Fibroblast of peridontal ligament (primary cell): ENCODE data around the gene ADRA1B.
"Not testable (repeated sequence)": the region's sequence is repeated elsewhere in the genome, so short reads cannot be mapped to it uniquely, and the experiment has no call there.

ENCODE experiments used
- DNase-seq: peaks from one replicate; pipeline ENCODE4 v3.0.0-alpha.2; 2010; ENCODE audit errors: extremely low read depth

The ADRA1B gene

DNA sequence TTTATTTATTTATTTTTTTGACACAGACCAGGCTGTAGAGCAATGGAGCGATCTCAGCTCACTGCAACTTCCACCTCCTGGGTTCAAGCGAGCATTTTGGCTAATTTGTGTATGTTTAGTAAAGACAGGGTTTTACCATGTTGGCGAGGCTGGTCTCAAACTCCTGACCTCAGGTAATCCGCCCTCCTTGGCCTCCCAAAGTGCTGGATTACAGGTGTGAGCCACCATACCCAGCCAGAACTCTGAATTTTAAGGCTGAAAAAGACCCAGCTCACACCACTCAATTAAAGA lies 49.5 kb downstream of the ADRA1B start:
- not testable (repeated sequence) for DNase-seq

DNA sequence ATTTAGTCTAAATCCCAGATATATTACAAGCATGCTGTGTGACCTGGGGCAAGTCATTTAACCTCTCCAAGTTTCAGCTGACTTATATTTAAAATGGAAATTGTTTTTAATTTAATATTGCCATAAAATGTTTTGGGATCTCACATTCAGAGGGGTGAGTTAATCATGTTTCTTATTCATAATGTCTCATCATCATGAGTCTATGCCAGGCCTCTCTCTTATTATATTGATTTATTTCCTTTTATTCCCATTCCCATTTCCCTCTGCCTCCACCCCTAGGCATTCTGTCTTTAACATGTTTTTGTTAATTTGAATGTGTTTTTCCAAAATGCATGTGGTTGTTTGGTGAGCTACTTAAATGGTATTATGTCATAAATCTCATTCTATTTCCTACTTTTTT lies 53.7 kb downstream of the ADRA1B start:
- no peak for DNase-seq

DNA sequence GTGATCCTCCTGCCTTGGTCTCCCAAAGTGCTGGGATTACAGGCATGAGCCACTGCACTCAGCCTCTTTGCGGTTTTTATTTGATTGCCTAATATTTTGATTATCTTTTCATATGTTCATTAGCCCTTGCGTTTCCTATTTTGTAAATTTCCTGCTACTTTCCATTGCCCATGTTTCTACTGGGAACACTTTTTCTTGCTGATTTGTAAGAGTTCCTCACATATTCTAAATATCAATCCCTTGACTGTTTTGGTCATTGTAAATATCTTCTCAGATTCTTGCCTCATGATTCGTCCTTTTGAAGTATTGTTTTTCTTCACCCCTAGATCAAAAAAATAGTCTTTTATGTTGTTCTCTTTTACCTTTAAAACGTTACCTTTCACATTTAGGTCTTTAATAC lies 54.8 kb downstream of the ADRA1B start:
- DNase-seq = peak; percentile 65

DNA sequence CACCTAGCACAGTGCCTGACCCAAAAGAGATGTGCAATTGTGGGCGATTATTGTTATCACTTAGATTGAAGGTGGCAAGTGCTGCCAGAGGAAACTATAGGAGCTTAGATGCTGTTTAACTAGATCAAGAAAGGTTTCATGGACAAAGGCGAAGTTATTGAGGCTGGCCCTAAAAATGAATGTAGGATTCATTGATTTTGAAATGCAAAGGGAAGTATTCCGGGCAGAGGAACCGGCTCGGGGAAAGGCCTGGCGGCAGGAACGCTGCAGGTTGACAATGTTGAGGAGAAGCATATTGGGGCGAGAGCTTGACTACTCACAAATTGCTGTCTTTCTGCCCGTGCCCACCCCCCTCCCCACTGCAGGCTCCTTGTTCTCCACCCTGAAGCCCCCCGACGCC lies 55.2 kb downstream of the ADRA1B start:
- no peak for DNase-seq

DNA sequence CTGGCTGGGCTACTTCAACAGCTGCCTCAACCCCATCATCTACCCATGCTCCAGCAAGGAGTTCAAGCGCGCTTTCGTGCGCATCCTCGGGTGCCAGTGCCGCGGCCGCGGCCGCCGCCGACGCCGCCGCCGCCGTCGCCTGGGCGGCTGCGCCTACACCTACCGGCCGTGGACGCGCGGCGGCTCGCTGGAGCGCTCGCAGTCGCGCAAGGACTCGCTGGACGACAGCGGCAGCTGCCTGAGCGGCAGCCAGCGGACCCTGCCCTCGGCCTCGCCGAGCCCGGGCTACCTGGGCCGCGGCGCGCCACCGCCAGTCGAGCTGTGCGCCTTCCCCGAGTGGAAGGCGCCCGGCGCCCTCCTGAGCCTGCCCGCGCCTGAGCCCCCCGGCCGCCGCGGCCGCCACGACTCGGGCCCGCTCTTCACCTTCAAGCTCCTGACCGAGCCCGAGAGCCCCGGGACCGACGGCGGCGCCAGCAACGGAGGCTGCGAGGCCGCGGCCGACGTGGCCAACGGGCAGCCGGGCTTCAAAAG lies 55.7 kb downstream of the ADRA1B start:
- no peak for DNase-seq

DNA sequence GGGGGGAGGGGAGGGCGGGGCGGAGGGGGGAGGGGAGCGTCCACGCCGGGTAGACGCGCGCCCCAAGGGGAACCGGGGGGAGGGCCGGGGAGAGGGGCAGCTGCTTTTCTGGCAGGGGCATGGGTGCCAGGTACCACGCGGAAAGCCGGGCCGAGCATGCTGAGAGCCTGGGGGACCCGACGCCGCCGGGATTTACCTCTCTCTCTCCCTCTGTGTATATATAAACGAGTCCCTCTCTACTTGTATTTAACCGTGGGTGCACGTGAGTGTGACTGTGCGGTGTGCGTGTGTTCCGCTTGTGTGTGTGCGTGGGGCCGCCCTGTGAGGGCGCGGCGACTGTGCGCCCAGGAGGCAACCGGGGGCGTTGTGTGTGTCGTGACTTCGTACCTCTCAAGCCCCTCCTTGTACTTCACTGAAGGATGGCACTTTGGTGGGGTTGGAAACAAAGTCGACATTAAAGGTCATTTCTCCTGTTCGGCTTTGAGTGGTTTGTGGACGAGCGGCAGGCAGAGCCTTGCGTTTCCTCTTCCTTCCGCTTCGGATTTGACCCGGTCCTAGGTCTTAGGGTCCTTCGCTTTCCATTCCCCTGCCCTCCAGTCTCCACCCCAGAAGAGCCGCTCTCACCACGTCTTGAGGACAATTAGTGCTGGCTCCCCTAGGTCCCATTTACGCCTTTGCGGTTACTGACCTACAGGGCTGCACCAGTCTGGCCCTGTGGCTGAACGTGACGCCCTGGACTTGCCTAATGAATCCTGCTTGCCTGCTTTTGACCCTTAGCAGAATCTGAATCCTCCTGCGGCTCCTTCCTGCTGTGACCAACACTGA lies 56.5 kb downstream of the ADRA1B start:
- DNase-seq = no peak

DNA sequence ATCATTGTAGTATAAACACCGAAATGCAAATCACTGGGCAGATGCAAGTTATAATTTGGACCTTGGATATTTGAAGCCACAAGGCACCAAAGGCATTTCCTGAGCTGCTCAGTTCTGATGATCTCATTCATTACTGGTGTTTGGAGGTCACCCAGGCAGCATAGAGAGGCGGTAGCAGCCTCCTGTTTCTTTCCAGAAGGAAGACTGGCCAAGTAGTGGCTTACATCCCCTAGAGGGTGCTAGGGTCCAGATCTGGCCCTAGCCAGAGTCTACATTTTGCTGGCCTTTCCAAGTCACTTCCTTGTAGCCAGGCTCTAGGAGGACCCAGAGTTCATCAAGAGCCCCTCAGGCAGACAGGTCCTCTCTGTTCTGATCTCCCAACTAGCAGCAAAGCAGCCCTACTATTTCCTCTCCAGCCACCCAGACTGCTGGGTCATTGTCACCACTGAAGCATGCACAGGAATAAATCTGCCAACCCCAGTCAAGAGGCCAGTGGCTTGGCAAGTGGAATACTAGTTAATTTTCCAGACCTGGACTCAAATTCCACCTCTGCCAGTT lies 59.3 kb downstream of the ADRA1B start:
- DNase-seq = peak; percentile 97

DNA sequence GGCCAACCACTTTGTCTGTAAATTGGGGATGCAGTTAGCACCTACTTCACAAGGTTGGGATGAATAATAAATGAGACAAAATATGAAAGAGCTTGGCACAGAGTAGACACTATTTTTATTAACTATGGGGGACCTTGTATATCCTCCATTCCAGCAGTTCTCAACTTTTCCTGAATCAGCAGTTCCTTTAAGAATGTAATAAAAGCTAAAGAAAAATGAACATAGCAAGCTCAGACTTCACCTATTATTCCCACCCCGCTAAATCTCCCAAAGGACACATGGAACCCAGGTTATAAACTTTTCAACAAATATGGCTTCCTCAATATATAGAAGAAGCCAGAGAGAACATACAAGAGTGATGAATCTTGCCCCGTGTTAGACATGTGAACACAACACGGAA lies 60.6 kb downstream of the ADRA1B start:
- no peak for DNase-seq

DNA sequence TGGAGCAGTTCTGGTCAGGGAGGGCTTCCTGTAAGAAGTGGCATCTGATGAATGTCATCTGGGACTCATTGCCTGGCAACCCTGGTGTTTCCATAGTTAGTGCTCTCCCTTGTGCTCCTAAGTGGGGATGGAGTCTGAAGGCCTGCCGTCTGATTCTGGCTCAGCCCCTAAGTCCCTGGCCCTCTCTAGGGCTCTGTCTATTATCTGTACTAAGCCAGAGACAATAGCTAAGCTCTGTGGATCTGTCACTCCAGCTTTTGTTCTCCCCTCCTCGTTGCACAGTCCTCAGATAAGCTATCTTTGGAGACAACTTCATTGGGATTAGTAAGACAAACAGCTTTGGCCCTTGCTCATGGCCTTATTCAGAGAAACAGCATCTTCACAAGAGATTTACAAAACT lies 62.1 kb downstream of the ADRA1B start:
- no peak for DNase-seq

DNA sequence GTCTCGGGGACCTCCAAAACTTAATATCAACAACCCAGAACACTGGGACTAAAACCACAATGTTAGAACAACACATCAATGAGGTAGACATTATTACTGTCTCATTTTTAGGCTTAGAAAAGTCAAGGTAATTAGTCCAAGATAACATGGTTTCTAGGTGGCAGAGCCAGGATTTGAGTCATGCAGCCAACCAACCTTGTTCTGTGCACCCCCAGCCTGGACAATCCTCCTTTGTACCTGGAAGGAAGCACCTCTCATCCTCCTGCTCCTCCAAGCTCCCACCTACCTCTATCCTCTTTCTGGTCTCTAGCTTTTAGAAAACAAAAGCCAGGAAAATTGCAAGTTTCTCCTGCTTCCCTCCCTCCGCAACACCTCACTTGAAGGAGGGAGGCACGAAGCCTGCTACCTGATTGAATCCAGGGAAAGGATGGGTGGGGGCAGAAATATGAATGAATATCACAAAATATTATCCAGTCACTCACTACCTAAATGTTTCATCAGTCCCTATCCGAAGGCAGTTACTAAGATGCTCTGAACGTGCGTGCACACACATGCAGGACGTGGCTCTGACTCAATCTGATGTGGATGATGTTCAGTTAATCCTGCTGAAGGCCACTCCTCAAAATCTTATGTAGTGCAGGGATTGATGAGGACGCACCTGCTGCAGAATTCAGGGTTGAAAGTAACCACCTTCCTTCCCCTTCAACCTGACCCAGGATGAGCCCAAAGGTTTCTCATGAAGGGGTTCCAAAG lies 66.3 kb downstream of the ADRA1B start:
- no peak for DNase-seq

DNA sequence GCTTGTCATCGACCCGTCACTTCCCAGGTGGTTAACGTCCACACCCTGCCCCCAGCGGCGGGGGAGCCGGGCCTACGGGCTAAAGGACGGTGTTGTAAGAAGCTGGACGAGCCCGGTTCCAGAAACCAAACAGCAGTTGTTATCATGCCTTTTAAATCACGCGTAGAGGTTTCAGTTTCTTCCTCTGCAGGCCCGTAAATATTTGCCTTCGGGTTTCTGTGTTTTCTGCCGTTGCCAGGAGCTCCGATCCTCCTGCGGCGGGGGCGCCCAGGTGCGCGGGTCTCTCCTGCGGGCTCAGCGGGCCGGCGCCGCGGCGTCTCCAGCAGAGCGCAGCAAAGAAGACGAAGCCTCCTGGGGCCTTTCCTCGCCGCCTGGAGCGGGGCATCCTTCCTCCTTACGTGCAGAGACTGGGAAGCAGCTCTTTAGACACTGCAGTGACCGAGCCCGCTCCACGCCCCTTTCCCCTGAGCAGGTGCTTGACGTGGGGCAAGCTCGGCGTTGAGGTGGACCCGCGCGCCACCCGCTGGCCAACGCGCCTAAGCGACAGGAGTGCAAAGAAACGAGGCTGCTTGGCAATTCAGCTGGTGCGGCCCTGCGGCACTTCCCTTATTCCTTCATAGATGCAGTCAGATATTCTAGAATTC lies 70.9 kb downstream of the ADRA1B start:
- DNase-seq = peak; percentile 51

DNA sequence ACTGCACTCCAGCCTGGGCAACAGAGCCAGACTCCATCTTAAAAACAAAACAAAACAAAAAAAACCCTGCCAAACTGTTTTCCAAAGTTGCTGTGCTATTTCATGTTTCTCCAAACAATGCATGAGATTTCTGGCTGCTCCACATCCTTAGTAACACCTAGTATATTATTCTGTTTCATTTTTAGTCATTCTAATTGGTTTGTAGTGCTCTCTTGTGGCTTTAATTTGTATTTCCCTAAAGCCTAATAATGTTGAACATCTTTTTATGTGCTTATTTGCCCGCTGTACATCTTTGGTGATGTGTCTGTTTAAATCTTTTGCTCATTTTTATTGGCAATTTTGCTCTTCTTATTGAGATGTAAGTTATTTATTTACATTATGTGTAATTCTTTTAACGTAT lies 74.2 kb downstream of the ADRA1B start:
- DNase-seq = peak; percentile 37

DNA sequence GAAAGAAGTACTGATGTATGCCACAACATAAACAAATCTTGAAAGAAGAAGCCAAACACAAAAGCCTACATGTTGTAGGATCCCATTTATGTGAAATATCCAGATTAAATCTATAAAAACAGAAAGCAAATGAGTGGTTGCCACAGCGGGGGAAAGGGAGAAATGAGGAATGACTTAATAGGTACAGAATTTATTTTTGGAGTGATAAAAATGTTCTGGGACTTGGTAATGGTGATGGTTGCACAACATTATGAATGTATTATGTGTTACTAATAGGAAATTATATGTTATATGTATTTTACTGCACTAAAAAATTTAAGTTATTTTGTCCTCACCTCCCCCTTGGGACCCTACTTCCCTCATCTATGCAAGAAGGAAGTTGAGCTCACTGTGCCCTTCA lies 76.3 kb downstream of the ADRA1B start:
- no peak for DNase-seq

DNA sequence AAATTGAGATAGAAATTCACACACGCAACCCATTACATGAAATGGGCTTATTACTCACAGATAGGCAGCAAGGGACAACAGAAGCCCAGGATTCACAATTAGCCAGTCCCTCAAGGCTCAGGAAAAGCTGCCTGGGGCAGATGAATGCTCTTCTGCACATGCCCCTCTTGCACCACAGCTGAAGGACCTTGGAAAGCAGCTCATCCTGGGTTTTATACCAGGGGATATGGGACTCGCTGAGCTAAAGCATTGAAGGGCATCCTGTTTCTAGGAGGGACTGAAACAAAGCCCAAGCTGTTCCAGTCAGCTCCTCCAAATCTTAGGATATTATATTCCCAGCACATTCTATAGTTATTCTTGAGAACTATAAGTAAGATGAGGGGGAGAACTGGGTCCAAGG lies 76.9 kb downstream of the ADRA1B start:
- no peak for DNase-seq

DNA sequence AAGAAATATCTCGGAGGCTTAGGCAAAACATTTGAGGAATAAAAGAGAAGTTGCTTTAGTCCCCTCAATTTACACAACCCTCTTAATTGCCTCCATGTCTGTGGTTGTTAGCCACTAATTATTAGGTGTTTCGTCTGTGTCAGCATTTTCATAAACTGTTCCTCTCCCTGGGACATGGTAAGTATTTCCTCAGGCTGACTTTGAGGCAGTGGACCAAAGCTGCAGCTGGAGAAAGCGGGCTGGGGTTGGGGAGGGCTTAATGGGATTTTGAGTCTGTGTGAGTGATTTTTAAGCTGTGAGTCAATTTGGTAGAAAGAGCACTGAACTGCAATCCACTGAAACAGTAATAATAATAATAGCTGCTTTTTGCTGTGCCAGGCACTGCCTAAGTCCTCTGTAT lies 79.6 kb downstream of the ADRA1B start:
- no peak for DNase-seq

DNA sequence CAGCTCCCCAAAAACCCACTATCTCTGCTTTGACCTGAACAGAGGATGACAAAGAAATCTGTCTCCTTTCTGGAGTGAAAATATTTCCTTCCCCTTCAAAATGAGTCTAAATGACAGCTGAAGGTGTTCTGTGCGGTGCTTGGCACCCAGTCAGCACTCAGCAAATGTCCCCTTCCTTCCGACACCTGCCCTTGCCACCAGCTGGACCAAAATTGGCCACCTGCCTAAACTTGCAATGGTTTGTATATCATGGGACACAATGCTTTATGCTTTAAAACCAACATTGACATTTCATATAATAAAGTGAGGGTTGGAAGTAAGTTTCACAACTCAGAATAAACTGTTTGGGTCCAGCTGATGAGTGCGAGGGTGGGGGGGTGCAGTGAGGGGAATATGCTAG lies 85.2 kb downstream of the ADRA1B start:
- no peak for DNase-seq

DNA sequence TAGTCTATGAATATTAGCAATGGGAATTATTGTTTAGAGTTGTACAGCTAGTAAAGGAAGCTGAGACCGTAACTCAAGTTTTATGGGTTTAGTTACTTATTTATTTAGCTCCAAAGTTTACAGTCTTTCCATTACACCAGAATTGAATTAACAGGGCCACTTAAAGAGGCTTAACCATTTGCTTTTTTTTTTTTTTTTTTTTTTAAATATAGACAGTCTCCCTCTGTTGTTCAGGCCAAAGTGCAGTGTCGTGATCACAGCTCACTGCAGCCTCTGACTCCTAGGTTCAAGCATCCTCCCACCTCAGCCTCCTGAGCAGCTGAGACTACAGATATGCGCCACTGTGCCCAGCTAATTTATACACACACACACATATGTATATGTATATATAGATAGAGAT lies 91.2 kb downstream of the ADRA1B start:
- DNase-seq = no peak

DNA sequence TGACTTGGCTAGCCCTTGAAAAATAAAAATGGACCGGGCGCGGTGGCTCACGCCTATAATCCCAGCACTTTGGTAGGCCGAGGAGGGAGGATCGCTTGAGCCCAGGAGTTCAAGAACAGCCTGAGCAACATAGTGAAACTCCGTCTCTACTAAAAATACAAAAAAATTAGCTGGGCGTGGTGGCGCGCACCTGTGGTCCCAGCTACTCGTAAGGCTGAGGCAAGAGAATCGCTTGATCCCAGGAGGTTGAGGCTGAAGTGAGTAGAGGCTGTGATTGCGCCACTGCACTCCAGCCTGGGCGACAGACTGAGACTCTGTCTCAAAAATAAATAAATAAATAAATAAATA lies 92.2 kb downstream of the ADRA1B start:
- DNase-seq = not testable (repeated sequence)

DNA sequence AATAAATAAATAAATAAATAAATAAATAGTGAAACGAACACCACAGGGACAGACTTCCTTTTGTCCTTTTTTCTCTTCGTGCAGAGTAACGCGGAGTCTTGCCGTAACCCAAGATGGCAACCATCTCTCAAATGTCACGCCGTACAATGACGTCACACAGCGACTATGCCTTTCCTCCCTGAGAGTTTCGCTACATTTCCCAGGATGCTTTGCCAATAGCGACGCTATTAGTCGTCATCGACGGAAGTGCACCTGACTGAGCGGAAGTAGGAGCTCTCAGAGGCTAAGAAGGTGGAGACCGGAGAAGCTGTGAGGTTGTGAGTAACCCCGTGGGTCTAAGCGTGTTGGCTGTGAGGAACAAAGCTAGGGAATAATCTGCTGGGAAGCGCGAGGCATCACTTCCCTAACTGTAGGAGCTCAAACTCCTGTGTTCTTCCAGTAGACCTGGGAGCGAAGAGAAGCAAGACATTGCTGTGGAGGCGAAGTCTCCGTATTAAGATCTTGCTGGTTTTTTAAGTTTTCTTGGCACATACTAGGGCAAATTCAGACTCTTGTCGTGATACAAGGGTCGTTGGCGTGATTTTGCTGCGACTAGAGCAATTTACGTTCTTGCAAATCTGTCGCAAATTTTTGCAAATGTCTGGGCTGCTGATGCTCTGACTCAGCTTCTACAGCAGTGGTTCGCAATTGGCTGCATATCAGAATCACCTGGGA lies 92.8 kb downstream of the ADRA1B start, which contains the start of gene TTC1:
TSS of gene TTC1 (plus strand) at position 263 of the 714 bp plus-strand sequence. CDS start 1,390 bp downstream, outside the sequence.
- DNase-seq = peak; percentile 100

DNA sequence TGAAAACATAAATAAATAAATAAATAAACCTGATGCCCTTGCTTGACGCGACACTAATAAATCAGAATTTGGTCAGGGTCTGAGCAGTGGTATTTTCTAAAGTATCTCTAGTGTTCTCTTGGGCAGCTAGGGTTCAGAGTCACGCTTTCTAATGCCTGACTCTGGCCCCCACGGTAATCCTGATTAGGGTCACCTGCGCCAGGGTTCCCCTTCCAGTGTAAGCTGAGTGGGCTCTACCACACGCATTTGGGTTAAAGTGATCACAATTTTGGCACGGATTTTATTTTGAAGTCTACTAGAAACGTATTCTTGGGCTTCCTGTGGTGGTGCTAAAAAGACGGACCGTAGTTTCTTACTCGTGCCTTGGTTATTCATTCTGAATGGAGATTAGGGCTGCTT lies 93.3 kb downstream of the ADRA1B start:
- no peak for DNase-seq

DNA sequence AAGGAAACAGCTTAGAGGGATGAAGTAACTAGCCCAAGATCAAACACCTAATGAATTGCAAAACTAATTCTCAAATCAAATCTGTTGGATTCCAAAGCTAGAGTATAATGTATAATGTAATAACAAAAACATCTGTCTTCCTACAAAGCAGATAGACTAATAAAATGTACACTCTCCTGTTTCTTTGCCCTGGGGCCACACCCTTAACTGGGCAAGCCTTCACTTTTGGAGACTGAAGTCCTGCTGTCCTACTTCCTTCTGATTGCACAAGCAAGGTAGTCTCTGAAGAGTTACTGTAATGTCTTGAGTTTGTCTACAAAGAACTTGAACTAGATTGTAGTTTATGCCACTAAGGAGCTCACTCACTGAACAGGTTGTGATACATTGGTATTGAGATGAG lies 95.2 kb downstream of the ADRA1B start:
- DNase-seq = no peak

DNA sequence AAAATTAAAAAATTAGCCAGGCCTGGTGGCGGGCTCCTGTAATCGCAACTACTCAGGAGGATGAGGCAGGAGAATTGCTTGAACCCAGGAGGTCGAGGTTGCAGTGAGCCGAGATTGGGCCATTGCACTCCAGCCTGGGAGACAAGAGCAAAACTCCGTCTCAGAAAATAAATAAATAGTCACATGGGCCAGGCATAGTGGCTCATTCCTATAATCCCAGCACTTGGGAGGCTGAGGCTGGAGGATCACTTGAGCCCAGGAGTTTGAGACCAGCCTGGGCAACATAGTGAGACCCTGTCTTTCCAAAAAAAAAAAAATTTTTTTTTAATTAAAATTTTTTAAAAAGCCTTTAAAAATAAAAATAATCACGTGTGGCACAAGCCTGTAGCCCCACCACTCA lies 97.9 kb downstream of the ADRA1B start:
- not testable (repeated sequence) for DNase-seq
